ENCODE measurements around the gene MTERF1. TPM values are rescaled to one million over a fixed set of nuclear protein-coding genes. Genes with fewer than 3 reads are reported as not detected.

Gene MTERF1
- total and polyA plus RNA-seq, 2 of the 13 experiments (the other 11 are each of a cell fraction or from before 2014, with no cell fraction given), result 5.5 to 19.3 TPM

DNA sequence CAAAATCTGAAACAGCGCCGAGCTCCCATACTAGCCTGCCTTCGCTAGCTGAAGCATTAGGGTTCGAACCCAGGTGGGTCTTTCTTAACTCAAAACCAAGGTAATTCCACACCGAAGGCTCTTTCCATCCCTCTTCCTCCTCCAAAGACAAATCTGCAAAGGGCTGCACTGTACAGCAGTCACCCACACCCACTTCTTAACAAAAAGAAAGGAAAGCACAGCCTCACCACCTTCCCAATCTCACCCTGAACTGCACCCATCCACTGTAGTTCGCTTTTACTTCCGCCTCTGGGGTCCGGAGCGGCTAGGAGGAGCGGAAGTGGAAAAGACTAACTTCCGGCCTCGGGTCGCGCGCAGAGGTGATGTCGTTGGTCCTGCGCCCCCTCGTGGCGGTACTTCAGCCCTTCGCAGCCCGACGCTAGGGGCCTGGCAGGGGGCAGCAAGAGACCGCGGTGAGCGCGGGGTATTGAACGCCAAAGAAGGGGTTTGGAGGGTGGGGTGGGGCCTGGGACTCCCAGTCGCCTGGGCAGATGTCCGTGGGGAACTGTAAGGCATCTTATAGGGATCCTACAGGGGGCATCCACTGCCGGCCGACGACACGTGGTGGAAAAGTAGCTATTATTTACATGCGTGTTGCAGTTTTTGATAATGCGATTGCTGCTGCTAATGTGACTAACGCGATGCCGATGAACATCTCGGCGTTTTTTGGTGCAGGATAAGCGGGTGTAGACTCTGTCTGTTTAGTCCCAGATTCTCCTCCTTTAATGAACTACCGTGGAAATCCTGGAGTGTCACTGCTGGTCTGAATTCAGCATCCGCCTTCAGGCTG lies at the start of gene MTERF1 (continued):
- TF ChIP-seq EP300 (IDR thresholded peaks at IDR 0.05; ENCODE audit: low read depth in 2 of 2, low read length in 2 of 2) (peak in 1 of 2 experiments; percentile 16; a peak in 1 of 4 replicates), EP300 (CRISPR knock-in tag; IDR thresholded peaks at IDR 0.05; ENCODE audit: borderline replicate concordance) (peak; percentile 41), CBX1 (IDR thresholded peaks at IDR 0.05; ENCODE audit: low read depth) (peak; percentile 53), RNF2 (conservative IDR thresholded peaks at IDR 0.05; ENCODE audit: low read depth) (peak; percentile 52; the same call in 1 of the 2 replicates), BHLHE40 (IDR thresholded peaks at IDR 0.05; ENCODE audit: low read length) (no peak), ZNF24 (IDR thresholded peaks at IDR 0.05) (0 out of 2 replicates have a peak, but pooled peaks have one; percentile 25), ZNF468 (CRISPR knock-in tag; IDR thresholded peaks at IDR 0.05) (no peak), ZNF776 (CRISPR knock-in tag; IDR thresholded peaks at IDR 0.05) (no peak), ZNF430 (CRISPR knock-in tag; IDR thresholded peaks at IDR 0.05) (no peak), ZNF792 (CRISPR knock-in tag; IDR thresholded peaks at IDR 0.05) (peak; percentile 91), JDP2 (CRISPR knock-in tag; IDR thresholded peaks at IDR 0.05; ENCODE audit: borderline replicate concordance) (no peak)
- TF ChIP-seq, protein P1, sequence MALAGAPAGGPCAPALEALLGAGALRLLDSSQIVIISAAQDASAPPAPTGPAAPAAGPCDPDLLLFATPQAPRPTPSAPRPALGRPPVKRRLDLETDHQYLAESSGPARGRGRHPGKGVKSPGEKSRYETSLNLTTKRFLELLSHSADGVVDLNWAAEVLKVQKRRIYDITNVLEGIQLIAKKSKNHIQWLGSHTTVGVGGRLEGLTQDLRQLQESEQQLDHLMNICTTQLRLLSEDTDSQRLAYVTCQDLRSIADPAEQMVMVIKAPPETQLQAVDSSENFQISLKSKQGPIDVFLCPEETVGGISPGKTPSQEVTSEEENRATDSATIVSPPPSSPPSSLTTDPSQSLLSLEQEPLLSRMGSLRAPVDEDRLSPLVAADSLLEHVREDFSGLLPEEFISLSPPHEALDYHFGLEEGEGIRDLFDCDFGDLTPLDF (CRISPR knock-in tag; IDR thresholded peaks at IDR 0.05), result peak; percentile 80
- TF ChIP-seq, protein P2, sequence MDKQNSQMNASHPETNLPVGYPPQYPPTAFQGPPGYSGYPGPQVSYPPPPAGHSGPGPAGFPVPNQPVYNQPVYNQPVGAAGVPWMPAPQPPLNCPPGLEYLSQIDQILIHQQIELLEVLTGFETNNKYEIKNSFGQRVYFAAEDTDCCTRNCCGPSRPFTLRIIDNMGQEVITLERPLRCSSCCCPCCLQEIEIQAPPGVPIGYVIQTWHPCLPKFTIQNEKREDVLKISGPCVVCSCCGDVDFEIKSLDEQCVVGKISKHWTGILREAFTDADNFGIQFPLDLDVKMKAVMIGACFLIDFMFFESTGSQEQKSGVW (CRISPR knock-in tag; IDR thresholded peaks at IDR 0.05; ENCODE audit: borderline replicate concordance), result no peak
- TF ChIP-seq, protein P3, sequence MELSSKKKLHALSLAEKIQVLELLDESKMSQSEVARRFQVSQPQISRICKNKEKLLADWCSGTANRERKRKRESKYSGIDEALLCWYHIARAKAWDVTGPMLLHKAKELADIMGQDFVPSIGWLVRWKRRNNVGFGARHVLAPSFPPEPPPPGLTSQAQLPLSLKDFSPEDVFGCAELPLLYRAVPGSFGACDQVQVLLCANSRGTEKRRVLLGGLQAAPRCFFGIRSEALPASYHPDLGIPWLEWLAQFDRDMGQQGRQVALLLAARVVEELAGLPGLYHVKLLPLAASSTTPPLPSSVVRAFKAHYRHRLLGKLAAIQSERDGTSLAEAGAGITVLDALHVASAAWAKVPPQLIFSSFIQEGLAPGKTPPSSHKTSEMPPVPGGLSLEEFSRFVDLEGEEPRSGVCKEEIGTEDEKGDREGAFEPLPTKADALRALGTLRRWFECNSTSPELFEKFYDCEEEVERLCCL (CRISPR knock-in tag; IDR thresholded peaks at IDR 0.05; ENCODE audit: borderline replicate concordance), result no peak
- TF ChIP-seq, protein P4, sequence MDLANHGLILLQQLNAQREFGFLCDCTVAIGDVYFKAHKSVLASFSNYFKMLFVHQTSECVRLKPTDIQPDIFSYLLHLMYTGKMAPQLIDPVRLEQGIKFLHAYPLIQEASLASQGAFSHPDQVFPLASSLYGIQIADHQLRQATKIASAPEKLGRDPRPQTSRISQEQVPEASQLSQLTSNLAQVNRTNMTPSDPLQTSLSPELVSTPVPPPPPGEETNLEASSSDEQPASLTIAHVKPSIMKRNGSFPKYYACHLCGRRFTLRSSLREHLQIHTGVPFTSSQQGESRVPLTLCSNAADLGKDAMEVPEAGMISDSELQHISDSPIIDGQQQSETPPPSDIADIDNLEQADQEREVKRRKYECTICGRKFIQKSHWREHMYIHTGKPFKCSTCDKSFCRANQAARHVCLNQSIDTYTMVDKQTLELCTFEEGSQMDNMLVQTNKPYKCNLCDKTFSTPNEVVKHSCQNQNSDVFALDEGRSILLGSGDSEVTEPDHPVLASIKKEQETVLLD (CRISPR knock-in tag; IDR thresholded peaks at IDR 0.05; ENCODE audit: low read depth), result no peak
- TF ChIP-seq, protein P5, sequence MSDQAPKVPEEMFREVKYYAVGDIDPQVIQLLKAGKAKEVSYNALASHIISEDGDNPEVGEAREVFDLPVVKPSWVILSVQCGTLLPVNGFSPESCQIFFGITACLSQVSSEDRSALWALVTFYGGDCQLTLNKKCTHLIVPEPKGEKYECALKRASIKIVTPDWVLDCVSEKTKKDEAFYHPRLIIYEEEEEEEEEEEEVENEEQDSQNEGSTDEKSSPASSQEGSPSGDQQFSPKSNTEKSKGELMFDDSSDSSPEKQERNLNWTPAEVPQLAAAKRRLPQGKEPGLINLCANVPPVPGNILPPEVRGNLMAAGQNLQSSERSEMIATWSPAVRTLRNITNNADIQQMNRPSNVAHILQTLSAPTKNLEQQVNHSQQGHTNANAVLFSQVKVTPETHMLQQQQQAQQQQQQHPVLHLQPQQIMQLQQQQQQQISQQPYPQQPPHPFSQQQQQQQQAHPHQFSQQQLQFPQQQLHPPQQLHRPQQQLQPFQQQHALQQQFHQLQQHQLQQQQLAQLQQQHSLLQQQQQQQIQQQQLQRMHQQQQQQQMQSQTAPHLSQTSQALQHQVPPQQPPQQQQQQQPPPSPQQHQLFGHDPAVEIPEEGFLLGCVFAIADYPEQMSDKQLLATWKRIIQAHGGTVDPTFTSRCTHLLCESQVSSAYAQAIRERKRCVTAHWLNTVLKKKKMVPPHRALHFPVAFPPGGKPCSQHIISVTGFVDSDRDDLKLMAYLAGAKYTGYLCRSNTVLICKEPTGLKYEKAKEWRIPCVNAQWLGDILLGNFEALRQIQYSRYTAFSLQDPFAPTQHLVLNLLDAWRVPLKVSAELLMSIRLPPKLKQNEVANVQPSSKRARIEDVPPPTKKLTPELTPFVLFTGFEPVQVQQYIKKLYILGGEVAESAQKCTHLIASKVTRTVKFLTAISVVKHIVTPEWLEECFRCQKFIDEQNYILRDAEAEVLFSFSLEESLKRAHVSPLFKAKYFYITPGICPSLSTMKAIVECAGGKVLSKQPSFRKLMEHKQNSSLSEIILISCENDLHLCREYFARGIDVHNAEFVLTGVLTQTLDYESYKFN (CRISPR knock-in tag; conservative IDR thresholded peaks at IDR 0.05), result peak; percentile 67
- TF ChIP-seq, protein P6, sequence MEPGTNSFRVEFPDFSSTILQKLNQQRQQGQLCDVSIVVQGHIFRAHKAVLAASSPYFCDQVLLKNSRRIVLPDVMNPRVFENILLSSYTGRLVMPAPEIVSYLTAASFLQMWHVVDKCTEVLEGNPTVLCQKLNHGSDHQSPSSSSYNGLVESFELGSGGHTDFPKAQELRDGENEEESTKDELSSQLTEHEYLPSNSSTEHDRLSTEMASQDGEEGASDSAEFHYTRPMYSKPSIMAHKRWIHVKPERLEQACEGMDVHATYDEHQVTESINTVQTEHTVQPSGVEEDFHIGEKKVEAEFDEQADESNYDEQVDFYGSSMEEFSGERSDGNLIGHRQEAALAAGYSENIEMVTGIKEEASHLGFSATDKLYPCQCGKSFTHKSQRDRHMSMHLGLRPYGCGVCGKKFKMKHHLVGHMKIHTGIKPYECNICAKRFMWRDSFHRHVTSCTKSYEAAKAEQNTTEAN (CRISPR knock-in tag; conservative IDR thresholded peaks at IDR 0.05), result no peak
